ENCODE data around the gene RAB41. TPM values are rescaled to one million over a fixed set of nuclear protein-coding genes. Genes with fewer than 3 reads are reported as not detected.
"Not testable (repeated sequence)": the region's sequence is repeated elsewhere in the genome, so short reads cannot be mapped to it uniquely, and the experiment has no call there.

Gene RAB41
- not detected for total RNA-seq
- long read RNA-seq = 0 reads

GRCh38 chrX:70281951-70282350 lies at the start of gene RAB41:
Gene RAB41, plus strand, starts transcription at chrX:70282172. Its CDS starts 46 bp downstream, at chrX:70282218.
- intact Hi-C loops (cut with DNase I) = no loop called here
- DNase-seq (no peak), ATAC-seq (ENCODE audit: poor library complexity) (no peak)

- intact Hi-C loops (cut with DNase I) = no loop called here
- ATAC-seq (ENCODE audit: poor library complexity) (no peak), DNase-seq (no peak)
Measured at GRCh38 chrX:70234355-70234754, 47.6 kb upstream of the RAB41 start, which contains the start of gene AWAT1. Gene AWAT1, plus strand, starts transcription at chrX:70234655. Its CDS starts 41 bp downstream, at chrX:70234696.

- DNase-seq (no peak), ATAC-seq (ENCODE audit: poor library complexity) (no peak)
- intact Hi-C loops (cut with DNase I) = no loop called here
Measured at GRCh38 chrX:70240751-70241150, 41.2 kb upstream of the RAB41 start.

- DNase-seq = no peak
- no peak for ATAC-seq (ENCODE audit: poor library complexity)
- intact Hi-C loops (cut with DNase I) = no loop called here
Measured at GRCh38 chrX:70241501-70241900, 40.5 kb upstream of the RAB41 start.

- intact Hi-C loops (cut with DNase I); DNase-seq; ATAC-seq (ENCODE audit: poor library complexity): not testable (repeated sequence)
Measured at GRCh38 chrX:70243601-70244000, 38.4 kb upstream of the RAB41 start.

GRCh38 chrX:70244881-70245280 lies 37.1 kb upstream of the RAB41 start:
- no peak for ATAC-seq (ENCODE audit: poor library complexity)
- intact Hi-C loops (cut with DNase I) = no loop called here

DNA sequence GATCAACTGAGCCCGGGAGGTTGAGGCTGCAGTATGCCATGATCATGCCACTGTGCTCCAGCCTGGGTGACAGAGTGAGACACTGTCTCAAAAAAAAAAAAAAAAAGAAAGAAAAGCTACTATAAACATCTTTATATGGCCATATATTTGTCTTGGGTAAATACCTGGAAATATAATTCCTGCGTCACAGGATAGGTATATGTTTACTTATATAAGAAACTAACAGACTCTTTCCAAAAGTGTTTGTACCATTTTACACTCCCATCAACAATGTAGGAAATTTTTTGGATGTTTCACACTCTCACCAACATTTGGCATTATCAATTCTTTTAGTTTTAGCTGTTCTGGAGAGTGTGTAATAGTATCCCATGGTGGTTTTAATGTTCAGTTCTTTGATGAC lies 34.7 kb upstream of the RAB41 start:
- no peak for ATAC-seq (ENCODE audit: poor library complexity)
- no peak for DNase-seq
- intact Hi-C loops (cut with DNase I) = no loop called here

More at GRCh38 chrX:70244881-70245280, 37.1 kb upstream of the RAB41 start:
- DNase-seq = no peak

- ATAC-seq (ENCODE audit: poor library complexity) (no peak), DNase-seq (no peak)
- intact Hi-C loops (cut with DNase I) = no loop called here
Measured at GRCh38 chrX:70252491-70252890, 29.5 kb upstream of the RAB41 start.

DNA sequence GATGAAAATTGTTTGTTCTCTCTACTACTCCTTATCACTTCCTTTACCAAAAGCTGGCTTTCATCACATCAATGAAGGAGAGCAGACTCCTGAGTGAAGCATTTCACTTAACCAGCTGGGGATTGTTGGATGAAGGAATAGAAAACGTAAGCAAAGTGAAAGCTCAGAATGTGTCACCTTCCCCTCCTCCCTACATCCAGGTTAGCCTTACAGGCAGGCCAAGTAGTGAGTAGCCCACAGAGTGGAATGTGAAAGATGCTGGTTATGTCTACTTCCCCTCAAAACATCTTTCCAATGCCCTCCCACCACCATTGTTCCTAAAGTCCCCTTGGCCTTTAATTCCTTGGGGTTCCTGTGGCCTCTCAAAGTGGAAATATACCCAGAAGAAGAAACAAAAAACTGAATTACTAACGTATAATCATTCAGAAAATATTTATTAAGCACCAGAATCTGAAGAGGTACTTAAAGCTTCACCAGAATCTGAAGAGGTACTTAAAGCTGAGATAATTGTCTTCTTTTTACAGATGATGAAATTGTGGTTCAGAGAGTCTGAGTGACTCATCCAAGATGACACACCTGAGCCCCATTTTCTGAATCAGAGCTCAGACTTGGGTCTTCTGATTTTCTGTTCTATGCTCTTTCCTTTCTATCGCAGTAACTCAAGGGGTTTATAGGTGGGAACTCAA lies 28.5 kb upstream of the RAB41 start:
- ATAC-seq (ENCODE audit: poor library complexity) (no peak), DNase-seq (no peak)
- intact Hi-C loops (cut with DNase I) = no loop called here

GRCh38 chrX:70254063-70254400 lies 27.9 kb upstream of the RAB41 start:
- intact Hi-C loops (cut with DNase I) = no loop called here
- DNase-seq = no peak

DNA sequence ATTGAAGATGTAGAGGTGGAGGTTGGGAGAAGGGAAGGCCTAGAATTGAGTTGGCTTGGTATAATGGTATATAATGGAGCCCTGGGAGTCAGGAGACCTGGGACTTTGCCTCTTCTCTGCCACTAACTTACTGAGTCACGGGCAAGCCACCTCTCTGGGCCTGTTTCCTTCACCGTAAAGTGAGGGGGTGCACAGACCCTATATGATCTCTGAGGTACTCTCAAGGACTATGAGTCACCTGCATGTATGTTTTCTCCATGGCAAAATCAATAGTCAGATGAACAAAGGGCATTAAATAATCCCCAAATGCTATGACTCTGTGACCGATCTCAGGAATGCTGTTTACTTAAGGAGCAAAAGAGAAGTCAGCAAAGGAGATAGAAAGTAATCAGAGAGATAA lies 27.1 kb upstream of the RAB41 start:
- DNase-seq (no peak), ATAC-seq (ENCODE audit: poor library complexity) (no peak)
- intact Hi-C loops (cut with DNase I) = no loop called here

More at GRCh38 chrX:70254063-70254400, 27.9 kb upstream of the RAB41 start:
- ATAC-seq (ENCODE audit: poor library complexity) = no peak

DNA sequence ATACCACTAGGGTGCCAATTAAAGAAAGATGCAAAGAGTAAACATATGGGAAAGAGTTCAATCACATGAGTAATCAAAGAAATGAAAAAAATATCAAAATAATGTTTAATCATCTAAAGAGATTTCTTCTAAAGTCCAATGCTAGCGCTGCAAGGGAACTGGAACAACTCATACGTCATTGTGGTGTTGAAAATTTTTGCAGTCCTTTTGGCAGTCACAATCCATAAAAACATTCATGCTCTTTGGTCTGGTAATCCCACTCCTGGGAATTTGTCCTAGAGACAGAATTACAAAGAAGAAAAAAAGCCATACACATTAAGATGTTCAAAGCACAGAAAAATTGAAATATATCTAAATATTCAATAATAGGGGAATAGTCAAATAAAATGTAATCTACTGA lies 26.5 kb upstream of the RAB41 start:
- DNase-seq = no peak
- ATAC-seq (ENCODE audit: poor library complexity) = peak; percentile 43
- intact Hi-C loops (cut with DNase I) = no loop called here

- intact Hi-C loops (cut with DNase I) = no loop called here
- no peak for ATAC-seq (ENCODE audit: poor library complexity)
- DNase-seq = no peak
Measured at GRCh38 chrX:70257423-70258288, 24.3 kb upstream of the RAB41 start.

GRCh38 chrX:70260104-70260503 lies 21.9 kb upstream of the RAB41 start, which contains the start of gene P2RY4:
Gene P2RY4, minus strand, starts transcription at chrX:70260204. Its CDS starts 580 bp downstream, at chrX:70259624.
- no peak for DNase-seq
- intact Hi-C loops (cut with DNase I) = loop anchor here (5.0 kb wide), 1 partner anchor 63 kb away; no protein-coding TSS in a partner anchor
- ATAC-seq (ENCODE audit: poor library complexity) = no peak

GRCh38 chrX:70262952-70263567 lies 18.9 kb upstream of the RAB41 start:
- ATAC-seq (ENCODE audit: poor library complexity) (peak; percentile 67), DNase-seq (peak; percentile 42)
- intact Hi-C loops (cut with DNase I) = loop anchor here (5.0 kb wide), 1 partner anchor 66 kb away; no protein-coding TSS in a partner anchor

DNA sequence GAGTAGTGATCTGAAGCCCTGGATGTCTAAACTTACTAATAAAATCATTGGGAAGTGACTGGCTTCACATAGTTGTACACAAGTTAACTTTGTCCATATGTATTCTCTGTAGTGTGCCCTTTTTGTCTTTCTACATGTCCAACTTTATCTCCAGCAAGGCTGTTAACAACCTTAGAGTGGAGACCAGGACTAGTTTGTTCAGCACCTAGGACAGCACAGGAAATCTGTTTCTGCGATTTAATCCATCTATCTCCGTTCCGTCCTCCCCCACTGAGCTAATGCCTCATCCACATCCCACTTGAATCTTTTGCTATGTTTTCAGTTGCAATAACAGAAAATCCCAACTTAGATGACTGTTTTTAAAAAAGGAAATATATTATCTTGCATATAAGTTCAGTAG lies 17.2 kb upstream of the RAB41 start:
- intact Hi-C loops (cut with DNase I) = loop anchor here (5.0 kb wide), 1 partner anchor 67 kb away; no protein-coding TSS in a partner anchor
- ATAC-seq (ENCODE audit: poor library complexity) (no peak), DNase-seq (no peak)

DNA sequence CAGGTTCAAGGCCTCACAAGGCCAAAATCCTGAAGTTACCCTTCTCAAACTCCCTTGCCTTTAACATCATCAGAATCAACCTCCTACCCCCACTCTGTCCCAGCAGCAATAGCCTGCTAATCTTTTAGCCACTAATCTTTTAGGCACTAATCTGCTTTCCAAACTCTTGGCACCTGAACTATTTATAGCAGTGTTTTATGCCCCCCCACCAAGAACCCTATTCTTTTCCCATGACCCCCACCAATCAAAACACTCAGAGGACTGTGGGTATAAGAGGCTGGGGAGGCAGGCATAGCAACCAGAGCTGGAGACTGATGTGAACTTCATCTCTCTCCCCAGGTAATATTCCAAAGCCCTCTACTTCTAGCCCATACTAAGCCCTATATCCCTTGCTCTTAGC lies 13.9 kb upstream of the RAB41 start, which contains the start of gene ARR3:
Gene ARR3 (plus strand): TSS at position 301 of the 400 bp plus-strand sequence. CDS start 1,052 bp downstream, outside the sequence.
- ATAC-seq (ENCODE audit: poor library complexity) = no peak
- intact Hi-C loops (cut with DNase I) = no loop called here
- no peak for DNase-seq

- intact Hi-C loops (cut with DNase I); DNase-seq; ATAC-seq (ENCODE audit: poor library complexity): not testable (repeated sequence)
Measured at GRCh38 chrX:70274029-70274428, 7.9 kb upstream of the RAB41 start.

- DNase-seq = no peak
- intact Hi-C loops (cut with DNase I) = no loop called here
- ATAC-seq (ENCODE audit: poor library complexity) = no peak
Measured at GRCh38 chrX:70279081-70279480, 2.9 kb upstream of the RAB41 start.

All from Right ventricle myocardium superior (tissue), 1 donor.